Vagina (tissue), 2 donors: Measurements from ENCODE around the gene KIF21B.

Source experiments
- POLR2A ChIP-seq, 2 donors: fragments of 450-650 bp; IDR thresholded peaks; one replicate each; pipeline ENCODE4 v1.6.1; 2017; ENCODE audit warnings: antibody characterized with exemption in 2 of 2, mild to moderate bottlenecking in 2 of 2, moderate library complexity in 2 of 2
- TF ChIP-seq, protein P1 (sequence below), 3 experiments: fragments of 450-650 bp in 2 of 3; fragments of 200-600 bp in 1 of 3; sonication (generic) in 1 of 3; IDR thresholded peaks; one replicate each; pipeline ENCODE4 v1.5.1; 2017 to 2019; ENCODE audit warnings: antibody characterized with exemption in 3 of 3, mild to moderate bottlenecking in 2 of 3, moderate library complexity in 2 of 3

- TF ChIP-seq, protein P1, sequence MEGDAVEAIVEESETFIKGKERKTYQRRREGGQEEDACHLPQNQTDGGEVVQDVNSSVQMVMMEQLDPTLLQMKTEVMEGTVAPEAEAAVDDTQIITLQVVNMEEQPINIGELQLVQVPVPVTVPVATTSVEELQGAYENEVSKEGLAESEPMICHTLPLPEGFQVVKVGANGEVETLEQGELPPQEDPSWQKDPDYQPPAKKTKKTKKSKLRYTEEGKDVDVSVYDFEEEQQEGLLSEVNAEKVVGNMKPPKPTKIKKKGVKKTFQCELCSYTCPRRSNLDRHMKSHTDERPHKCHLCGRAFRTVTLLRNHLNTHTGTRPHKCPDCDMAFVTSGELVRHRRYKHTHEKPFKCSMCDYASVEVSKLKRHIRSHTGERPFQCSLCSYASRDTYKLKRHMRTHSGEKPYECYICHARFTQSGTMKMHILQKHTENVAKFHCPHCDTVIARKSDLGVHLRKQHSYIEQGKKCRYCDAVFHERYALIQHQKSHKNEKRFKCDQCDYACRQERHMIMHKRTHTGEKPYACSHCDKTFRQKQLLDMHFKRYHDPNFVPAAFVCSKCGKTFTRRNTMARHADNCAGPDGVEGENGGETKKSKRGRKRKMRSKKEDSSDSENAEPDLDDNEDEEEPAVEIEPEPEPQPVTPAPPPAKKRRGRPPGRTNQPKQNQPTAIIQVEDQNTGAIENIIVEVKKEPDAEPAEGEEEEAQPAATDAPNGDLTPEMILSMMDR (IDR thresholded peaks at IDR 0.05): no peak
- no peak for TF ChIP-seq POLR2A (IDR thresholded peaks at IDR 0.05)
These were observed 1.7 kb downstream of the KIF21B start for GRCh38 chr1:201021630-201022492.
